Smooth muscle cell (in vitro differentiated cells): ENCODE measurements around the gene KCTD13. TPM values are rescaled to one million over a fixed set of nuclear protein-coding genes. Genes with fewer than 3 reads are reported as not detected.

ENCODE experiments used
- DNase-seq: peaks from one replicate; lab custom pipeline; 2025; ENCODE audit not compliant: unreplicated experiment; lab: John Stamatoyannopoulos, UW
- H2AFZ ChIP-seq: fragments of 200-600 bp; sonication (generic); 2 replicates; pipeline ENCODE4 v1.6.0; 2016; ENCODE audit warnings: antibody characterized with exemption, low read depth, mild to moderate bottlenecking
- H3F3A ChIP-seq: fragments of 200-600 bp; sonication (generic); 2 replicates; pipeline ENCODE4 v1.6.0; 2017; ENCODE audit warnings: antibody characterized with exemption, low read depth
- H3K27ac ChIP-seq: fragments of 200-600 bp; sonication (generic); 2 replicates; pipeline ENCODE4 v1.5.1; 2016; ENCODE audit warnings: low read depth, mild to moderate bottlenecking
- H3K27me3 ChIP-seq: fragments of 200-600 bp; sonication (generic); 2 replicates; pipeline ENCODE4 v1.6.1; 2016; ENCODE audit warnings: low read depth, mild to moderate bottlenecking
- H3K36me3 ChIP-seq: fragments of 200-600 bp; sonication (generic); 2 replicates; pipeline ENCODE4 v1.5.1; 2016; ENCODE audit warnings: low read depth
- H3K4me1 ChIP-seq: fragments of 200-600 bp; sonication (generic); 2 replicates; pipeline ENCODE4 v1.5.1; 2016; ENCODE audit warnings: low read depth
- H3K4me2 ChIP-seq: fragments of 200-600 bp; sonication (generic); 2 replicates; pipeline ENCODE4 v1.6.0; 2016; ENCODE audit warnings: mild to moderate bottlenecking
- H3K4me3 ChIP-seq: fragments of 200-600 bp; sonication (generic); 2 replicates; pipeline ENCODE4 v1.5.1; 2016; ENCODE audit warnings: mild to moderate bottlenecking
- H3K79me2 ChIP-seq: fragments of 200-600 bp; sonication (generic); 2 replicates; pipeline ENCODE4 v1.6.0; 2016; ENCODE audit warnings: low read depth, mild to moderate bottlenecking
- H3K9ac ChIP-seq: fragments of 200-600 bp; sonication (generic); 2 replicates; pipeline ENCODE4 v1.6.0; 2016; ENCODE audit warnings: low read depth
- H3K9me3 ChIP-seq: fragments of 200-600 bp; sonication (generic); replicated peaks from 2 replicates; pipeline ENCODE4 v1.5.1; 2016; ENCODE audit warnings: low read depth
- H4K20me1 ChIP-seq: fragments of 200-600 bp; sonication (generic); 2 replicates; pipeline ENCODE4 v1.6.0; 2016; ENCODE audit warnings: low read depth
- CTCF ChIP-seq: fragments of 200-600 bp; sonication (generic); IDR thresholded peaks from 2 replicates; pipeline ENCODE4 v1.5.1; 2017; ENCODE audit warnings: borderline replicate concordance, mild to moderate bottlenecking, antibody characterized with exemption; ENCODE audit not compliant: insufficient read depth, poor library complexity, severe bottlenecking
- WGBS: methylation state at CpG from one replicate; pipeline ENCODE4 v1.1.7; 2016; ENCODE audit warnings: low lambda C conversion rate; 5-methylcytosine and 5-hydroxymethylcytosine counted together
- polyA plus RNA-seq: library from polyadenylated mRNA; unstranded; fragments of >200 nt; fragmentation: Nextera tagmentation; extraction: Ambion mirVana; gene quantifications from 2 replicates; pipeline ENCODE4 v1.2.1, GENCODE V29; 2016
- total RNA-seq: library from RNA; depleted of rRNA; stranded (reverse); fragments of >200 nt; gene quantifications from 2 replicates; pipeline ENCODE4 v1.2.3, GENCODE V29; 2014

The KCTD13 gene
- total and polyA plus RNA-seq, 2 experiments from 2014 or later = 16.3 to 23.6 TPM

GRCh38 chr16:29925105-29925756, 795 bp downstream of the KCTD13 start:
- peaks cover 32% of the 10 kb centered on the region for H3K79me2 ChIP-seq

DNA sequence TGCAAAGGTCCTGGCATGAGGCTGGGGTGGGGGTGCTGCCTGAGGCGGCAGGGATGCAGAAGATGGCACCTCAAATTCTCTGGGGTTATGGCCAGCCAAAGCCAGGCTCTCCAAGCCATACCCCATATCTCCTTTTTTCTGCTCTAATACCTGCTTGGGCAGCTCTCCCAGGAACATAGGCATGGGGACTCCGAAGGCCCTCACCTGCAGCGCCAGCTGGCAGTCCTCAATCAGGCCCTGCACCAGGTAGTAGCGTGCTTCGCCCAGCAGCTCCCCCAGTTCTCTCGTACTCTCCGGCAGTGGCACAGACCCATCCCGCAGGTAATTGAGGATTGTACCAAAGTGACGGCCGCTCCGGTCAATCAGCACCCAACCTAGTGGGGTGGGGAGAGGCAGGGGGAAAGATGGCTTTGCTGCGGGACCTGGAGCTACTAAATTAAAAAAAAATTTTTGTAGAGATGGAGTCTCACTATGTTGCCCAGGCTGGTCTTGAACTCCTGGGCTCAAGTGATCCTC, 3.0 kb downstream of the KCTD13 start:
- no peak for DNase-seq
- Histone ChIP-seq H2AFZ (no peak overlapping the region), H3K9me3 (no peaks in the 10 kb centered on the region), H3K27ac (no peak overlapping the region), H3K4me2 (no peak overlapping the region), H3F3A (no peaks in the 10 kb centered on the region), H3K79me2 (peaks cover 32% of the 10 kb centered on the region), H3K27me3 (no peaks in the 10 kb centered on the region), H3K4me1 (peaks cover 7% of the 10 kb centered on the region), H3K4me3 (no peak overlapping the region), H3K36me3 (peaks cover 11% of the 10 kb centered on the region), H3K9ac (no peak overlapping the region), H4K20me1 (peaks cover 13% of the 10 kb centered on the region)
- 97% methylated on average over 12 of the region's 12 CpGs for WGBS
- TF ChIP-seq CTCF = no peak

More at GRCh38 chr16:29925105-29925756, 795 bp downstream of the KCTD13 start:
- peak overlapping the region; percentile 90 for H3K9ac ChIP-seq
- peak overlapping the region; percentile 88 for H3K4me2 ChIP-seq
- no peaks in the 10 kb centered on the region for H3F3A ChIP-seq
- peaks cover 7% of the 10 kb centered on the region for H3K4me1 ChIP-seq
- DNase-seq = no peak
- H2AFZ ChIP-seq = peak overlapping the region; percentile 75
- TF ChIP-seq CTCF = no peak
- peaks cover 6% of the 10 kb centered on the region for H3K36me3 ChIP-seq
- peak overlapping the region; percentile 90 for H3K4me3 ChIP-seq
- H4K20me1 ChIP-seq = peaks cover 7% of the 10 kb centered on the region
- no peaks in the 10 kb centered on the region for H3K27me3 ChIP-seq
- peak overlapping the region; percentile 26 for H3K27ac ChIP-seq
- no peaks in the 10 kb centered on the region for H3K9me3 ChIP-seq
- WGBS = 8% methylated on average over 9 of the region's 9 CpGs

DNA sequence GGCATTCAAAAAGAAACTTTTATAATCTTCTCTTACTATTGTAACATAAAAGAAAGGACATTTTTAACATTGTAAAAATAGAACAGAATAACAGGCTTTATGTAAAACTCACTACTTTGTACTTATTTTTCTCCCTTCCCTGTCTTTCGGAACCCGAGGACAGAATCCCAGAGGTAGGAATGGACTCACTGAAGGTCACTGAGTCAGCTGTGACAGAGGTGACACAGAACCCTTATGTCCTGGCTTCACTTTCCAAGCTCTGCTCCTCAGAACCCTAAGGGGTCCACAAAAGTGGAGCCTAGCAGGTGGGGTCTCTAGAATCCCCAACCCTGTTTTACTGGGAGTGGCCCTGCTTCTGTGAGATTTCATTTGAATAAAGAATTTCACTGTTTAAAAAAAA, 3.7 kb downstream of the KCTD13 start:
- H3K4me1 ChIP-seq = peaks cover 7% of the 10 kb centered on the region
- H4K20me1 ChIP-seq = peaks cover 13% of the 10 kb centered on the region
- H2AFZ ChIP-seq = no peak overlapping the region
- H3F3A ChIP-seq = no peaks in the 10 kb centered on the region
- peaks cover 32% of the 10 kb centered on the region for H3K79me2 ChIP-seq
- no peak overlapping the region for H3K9ac ChIP-seq
- no peak overlapping the region for H3K4me3 ChIP-seq
- WGBS = 90% methylated on average over 2 of the region's 2 CpGs
- DNase-seq = no peak
- H3K4me2 ChIP-seq = no peak overlapping the region
- no peak for TF ChIP-seq CTCF
- no peak overlapping the region for H3K27ac ChIP-seq
- no peaks in the 10 kb centered on the region for H3K27me3 ChIP-seq
- peaks cover 11% of the 10 kb centered on the region for H3K36me3 ChIP-seq
- no peaks in the 10 kb centered on the region for H3K9me3 ChIP-seq

GRCh38 chr16:29921034-29921385, 5.0 kb downstream of the KCTD13 start:
- WGBS = 98% methylated on average over 3 of the region's 3 CpGs
- Histone ChIP-seq H3K4me2 (no peak overlapping the region), H3K79me2 (peaks cover 32% of the 10 kb centered on the region), H3K27ac (no peak overlapping the region), H4K20me1 (peaks cover 13% of the 10 kb centered on the region), H3K4me1 (peaks cover 7% of the 10 kb centered on the region), H3F3A (no peaks in the 10 kb centered on the region), H3K27me3 (no peaks in the 10 kb centered on the region), H2AFZ (no peak overlapping the region), H3K9me3 (no peaks in the 10 kb centered on the region), H3K36me3 (peaks cover 11% of the 10 kb centered on the region), H3K4me3 (no peak overlapping the region), H3K9ac (no peak overlapping the region)
- TF ChIP-seq CTCF = no peak
- DNase-seq = no peak
